ENCODE measurements around the gene VAC14.

GRCh38 chr16:70677499-70678120 is 123.3 kb downstream of the VAC14 start:
- TF ChIP-seq FOSL1 (IDR thresholded peaks at IDR 0.05; ENCODE audit: low read depth) (no peak), MAX (IDR thresholded peaks at IDR 0.05) (no peak), CTCF (IDR thresholded peaks at IDR 0.05 in 2 of 3, conservative IDR thresholded peaks at IDR 0.05 in 1 of 3; ENCODE audit: borderline replicate concordance in 1 of 3, insufficient read depth in 1 of 3, low read depth in 2 of 3, low read length in 2 of 3) (no peak), SP1 (IDR thresholded peaks at IDR 0.05; ENCODE audit: low read depth) (no peak), EGR1 (IDR thresholded peaks at IDR 0.05; ENCODE audit: low read depth) (no peak), EZH2 (IDR thresholded peaks at IDR 0.05) (no peak), YY1 (IDR thresholded peaks at IDR 0.05; ENCODE audit: extremely low read depth, insufficient replicate concordance, low read depth, low read length) (no peak), POLR2AphosphoS5 (IDR thresholded peaks at IDR 0.05; ENCODE audit: low read depth, low read length) (no peak), SIN3A (IDR thresholded peaks at IDR 0.05; ENCODE audit: low read depth) (no peak), ZBTB33 (IDR thresholded peaks at IDR 0.05; ENCODE audit: extremely low read depth, insufficient replicate concordance, low read length) (no peak)
